Lower leg skin (tissue), 4 donors: ENCODE measurements around the gene MYO18A. TPM values are rescaled to one million over a fixed set of nuclear protein-coding genes. Genes with fewer than 3 reads are reported as not detected.

ENCODE experiments used
- DNase-seq, 2 donors: peaks; one replicate each; pipeline ENCODE4 v3.0.0-alpha.2; 2019; ENCODE audit warnings: low spot score in 2 of 2
- H3K4me3 ChIP-seq: fragments of 200-600 bp; sonication (generic); 2 replicates; pipeline ENCODE4 v1.5.1; 2017; ENCODE audit warnings: mild to moderate bottlenecking, low read depth; ENCODE audit not compliant: poor library complexity, severe bottlenecking
- POLR2A ChIP-seq, 2 donors: fragments of 450-650 bp; IDR thresholded peaks; one replicate each; pipeline ENCODE4 v1.6.1; 2016 to 2017; ENCODE audit warnings: antibody characterized with exemption in 2 of 2, mild to moderate bottlenecking in 1 of 2, moderate library complexity in 1 of 2
- WGBS, 2 donors: methylation state at CpG; one replicate each; pipeline ENCODE4 v1.1.5; 2018; 5-methylcytosine and 5-hydroxymethylcytosine counted together
- intact Hi-C: fragments of 100-400 bp; cut with DNase I; formaldehyde crosslinking; loops from one replicate; pipeline ENCODE4 v1.15.0; 2023; ENCODE audit warnings: low total_unique reads
- total RNA-seq, 4 donors: library from RNA; depleted of rRNA; stranded (reverse); fragments of >200 nt; gene quantifications; one replicate each; pipeline ENCODE4 v1.1.0, GENCODE V29; 2016
- TF ChIP-seq, protein P1 (sequence below), 3 donors: fragments of 450-650 bp; IDR thresholded peaks; one replicate each; pipeline ENCODE4 v1.5.1; 2016; ENCODE audit warnings: antibody characterized with exemption in 3 of 3, mild to moderate bottlenecking in 3 of 3, moderate library complexity in 2 of 3

Gene MYO18A
- total RNA-seq, 4 donors from 2014 or later = 87.3 to 123 (median 94.0) TPM

DNA sequence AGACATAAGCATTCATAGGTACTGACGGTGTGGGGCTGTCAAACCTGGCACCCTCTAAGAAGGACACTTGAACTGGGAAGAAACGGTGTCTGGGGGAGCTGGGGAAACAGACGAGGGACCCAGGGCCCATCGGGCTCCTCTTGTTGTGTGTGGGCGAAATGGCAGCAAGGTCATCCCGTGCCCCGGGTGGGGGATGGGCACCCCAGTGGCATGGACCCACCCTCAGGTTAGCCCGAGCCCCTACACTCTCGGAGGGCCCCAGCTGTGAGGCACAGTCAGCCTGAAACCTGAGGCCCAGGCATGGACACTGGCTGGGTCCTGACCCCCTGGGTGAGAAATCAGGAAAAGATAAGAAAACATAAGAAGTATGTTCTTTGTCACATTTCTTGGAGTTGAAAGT, 57.1 kb downstream of the MYO18A start:
- DNase-seq = no peak
- intact Hi-C loops = no loop called here
- WGBS, 2 donors = 83 to 86% methylated on average over 9 of the region's 9 CpGs
- H3K4me3 ChIP-seq = no peak overlapping the region
- no peak for TF ChIP-seq POLR2A (IDR thresholded peaks at IDR 0.05)
- TF ChIP-seq, protein P1, sequence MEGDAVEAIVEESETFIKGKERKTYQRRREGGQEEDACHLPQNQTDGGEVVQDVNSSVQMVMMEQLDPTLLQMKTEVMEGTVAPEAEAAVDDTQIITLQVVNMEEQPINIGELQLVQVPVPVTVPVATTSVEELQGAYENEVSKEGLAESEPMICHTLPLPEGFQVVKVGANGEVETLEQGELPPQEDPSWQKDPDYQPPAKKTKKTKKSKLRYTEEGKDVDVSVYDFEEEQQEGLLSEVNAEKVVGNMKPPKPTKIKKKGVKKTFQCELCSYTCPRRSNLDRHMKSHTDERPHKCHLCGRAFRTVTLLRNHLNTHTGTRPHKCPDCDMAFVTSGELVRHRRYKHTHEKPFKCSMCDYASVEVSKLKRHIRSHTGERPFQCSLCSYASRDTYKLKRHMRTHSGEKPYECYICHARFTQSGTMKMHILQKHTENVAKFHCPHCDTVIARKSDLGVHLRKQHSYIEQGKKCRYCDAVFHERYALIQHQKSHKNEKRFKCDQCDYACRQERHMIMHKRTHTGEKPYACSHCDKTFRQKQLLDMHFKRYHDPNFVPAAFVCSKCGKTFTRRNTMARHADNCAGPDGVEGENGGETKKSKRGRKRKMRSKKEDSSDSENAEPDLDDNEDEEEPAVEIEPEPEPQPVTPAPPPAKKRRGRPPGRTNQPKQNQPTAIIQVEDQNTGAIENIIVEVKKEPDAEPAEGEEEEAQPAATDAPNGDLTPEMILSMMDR (IDR thresholded peaks at IDR 0.05) = no peak

DNA sequence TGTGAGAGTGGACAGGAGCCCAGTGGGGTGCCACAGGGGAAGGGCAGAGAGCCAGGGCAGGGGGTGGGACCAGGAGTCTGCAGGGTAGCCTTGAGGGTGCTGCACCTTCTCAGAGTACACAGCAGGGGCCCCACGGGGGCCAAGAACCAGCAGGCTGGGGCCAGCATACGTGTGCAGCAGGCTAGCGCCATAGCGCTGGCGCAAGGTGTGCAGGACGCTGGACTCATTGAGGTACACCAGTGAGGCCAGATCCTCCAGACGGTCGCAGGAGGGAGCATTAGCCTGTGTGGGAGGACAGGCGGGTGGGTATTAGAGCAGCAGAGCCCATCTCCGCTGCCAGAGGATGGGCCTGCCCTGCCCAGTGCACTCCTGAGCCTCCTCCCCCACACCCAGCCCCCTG, 58.8 kb downstream of the MYO18A start:
- intact Hi-C loops = no loop called here
- WGBS, 2 donors = 93 to 97% methylated on average over 9 to 10 of the region's 10 CpGs
- DNase-seq = no peak
- TF ChIP-seq, protein P1 (IDR thresholded peaks at IDR 0.05) = no peak
- no peak for TF ChIP-seq POLR2A (IDR thresholded peaks at IDR 0.05)
- no peak overlapping the region for H3K4me3 ChIP-seq

DNA sequence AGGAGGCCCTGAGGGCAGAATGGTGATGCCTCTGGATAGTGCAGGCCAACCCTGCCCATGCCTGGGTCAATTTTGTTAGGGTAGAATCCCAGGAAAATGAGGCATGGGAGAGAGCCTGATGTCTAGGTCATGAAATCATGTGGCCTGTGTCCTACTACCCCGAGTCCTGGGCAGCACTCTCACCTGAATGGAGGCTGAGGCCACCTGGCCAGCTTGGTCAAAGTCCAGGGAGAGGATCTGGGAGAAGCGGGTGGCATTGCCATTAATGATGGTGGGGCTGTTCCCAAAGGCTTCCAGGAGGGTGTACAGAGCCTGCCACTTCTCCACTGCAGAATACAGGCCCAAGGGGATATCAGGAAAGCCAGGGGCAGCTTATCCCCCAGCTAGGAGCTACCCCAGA, 59.8 kb downstream of the MYO18A start:
- intact Hi-C loops = no loop called here
- TF ChIP-seq, protein P1 (IDR thresholded peaks at IDR 0.05) = no peak
- TF ChIP-seq POLR2A (IDR thresholded peaks at IDR 0.05) = no peak
- 83 to 100% methylated on average over 2 of the region's 2 CpGs for WGBS, 2 donors
- no peak for DNase-seq
- H3K4me3 ChIP-seq = no peak overlapping the region

DNA sequence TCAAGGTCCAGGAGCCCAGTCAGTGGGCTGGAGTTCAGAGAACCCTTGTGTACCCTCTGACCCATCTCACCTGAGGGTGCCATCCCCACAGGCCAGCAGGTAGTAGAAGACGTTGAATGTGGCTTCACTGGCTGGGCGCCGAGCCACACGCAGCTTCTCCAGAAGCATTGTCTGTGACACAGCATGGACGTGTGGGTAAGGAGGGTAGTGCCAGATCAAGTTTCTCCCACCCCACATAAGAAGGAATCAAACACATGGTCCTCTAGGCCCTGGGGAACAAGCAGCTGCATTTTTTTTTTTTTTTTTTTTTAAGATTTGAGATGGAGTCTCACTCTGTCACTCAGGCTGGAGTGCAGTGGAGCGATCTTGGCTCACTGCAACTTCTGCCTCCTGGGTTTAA, 60.9 kb downstream of the MYO18A start:
- 88 to 90% methylated on average over 6 of the region's 6 CpGs for WGBS, 2 donors

DNA sequence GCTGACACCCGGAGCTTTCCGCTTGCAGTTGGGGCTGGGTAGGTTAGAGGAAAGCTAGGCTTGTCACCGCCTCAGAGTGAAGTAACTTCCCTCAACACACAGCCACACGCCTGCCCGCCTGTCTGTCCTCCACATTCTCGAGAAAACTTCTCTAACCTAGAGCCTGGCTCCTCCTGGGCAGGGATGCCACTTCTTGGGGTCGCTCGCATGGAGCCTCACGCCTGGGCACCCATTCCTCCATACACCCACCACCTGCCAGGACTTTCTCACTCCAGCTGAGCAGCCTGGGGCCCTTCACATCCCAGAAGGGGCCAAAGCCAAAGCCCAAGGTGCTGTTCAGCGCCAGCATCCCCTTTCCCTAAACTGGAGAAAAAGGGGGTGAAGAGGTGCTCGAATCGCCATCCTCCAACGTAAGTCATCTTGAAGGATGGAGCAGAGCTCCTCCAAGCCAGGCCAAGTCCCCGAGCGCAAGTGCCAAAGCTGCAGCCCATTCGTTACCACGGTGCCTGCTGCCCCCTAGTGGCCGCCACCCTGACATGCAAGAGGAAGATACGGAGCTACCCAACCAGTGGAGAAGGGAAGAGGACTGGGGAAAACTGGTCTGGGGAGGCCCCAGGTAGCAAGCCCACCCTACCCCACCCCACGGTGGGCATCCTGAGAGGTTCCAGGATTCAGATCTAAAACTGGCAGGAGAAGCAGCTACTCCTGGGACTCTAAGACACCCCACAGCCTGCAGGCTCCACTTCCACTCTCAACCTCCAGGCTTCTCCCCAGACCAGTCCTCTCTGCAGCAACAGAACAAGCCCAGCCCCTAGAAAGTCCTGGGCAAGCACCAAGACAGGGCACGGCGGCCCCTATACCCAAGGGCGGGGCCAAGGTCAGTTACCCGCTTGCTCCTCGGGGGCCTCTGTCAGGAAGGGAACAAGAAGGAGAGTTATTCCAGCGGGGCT, 63.1 kb downstream of the MYO18A start:
- peak; percentile 58 to 95 for DNase-seq
- TF ChIP-seq, protein P1 (IDR thresholded peaks at IDR 0.05) = peak in 1 of 3 donors; percentile 38
- TF ChIP-seq POLR2A (IDR thresholded peaks at IDR 0.05) = no peak
- WGBS, 2 donors = 56 to 60% methylated on average over 26 of the region's 26 CpGs
- intact Hi-C loops = loop anchor here (5.0 kb wide), 1 partner anchor 150 kb away; no protein-coding TSS in a partner anchor
- H3K4me3 ChIP-seq = no peak overlapping the region

More for the DNA sequence above, 60.9 kb downstream of the MYO18A start:
- intact Hi-C loops = loop anchor here (5.0 kb wide), 1 partner anchor 152 kb away; no protein-coding TSS in a partner anchor
- DNase-seq = no peak
- no peak for TF ChIP-seq POLR2A (IDR thresholded peaks at IDR 0.05)
- TF ChIP-seq, protein P1 (IDR thresholded peaks at IDR 0.05) = no peak
- H3K4me3 ChIP-seq = no peak overlapping the region
